ENCODE measurements around the gene SBF2.

DNA sequence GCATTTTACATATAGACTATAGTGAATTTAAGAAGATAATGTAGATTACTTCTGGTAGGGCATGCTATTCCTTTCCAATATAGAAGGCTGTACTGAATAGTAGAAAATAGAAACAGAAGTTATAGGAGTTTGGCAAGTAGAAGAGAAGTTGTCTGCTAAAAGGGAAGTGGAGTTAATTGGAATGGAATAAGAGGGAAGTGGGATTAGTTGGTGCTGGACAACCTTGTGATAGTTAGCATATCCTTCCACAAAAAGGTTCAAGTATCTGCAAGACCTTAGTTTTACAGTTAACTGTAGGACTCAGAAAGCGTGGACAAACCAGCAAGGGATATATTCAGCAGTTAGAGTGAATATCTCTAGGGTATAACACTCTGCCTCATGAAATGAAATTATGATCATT is 444.6 kb downstream of the SBF2 start:
- TF ChIP-seq CTCF (conservative IDR thresholded peaks at IDR 0.05), result no peak
- no peak for TF ChIP-seq ZFX (IDR thresholded peaks at IDR 0.05)

Data from C4-2B (cell line).